ENCODE results near the gene TIPIN.
"Not testable (repeated sequence)": the region's sequence is repeated elsewhere in the genome, so short reads cannot be mapped to it uniquely, and the experiment has no call there.

The TIPIN gene

GRCh38 chr15:66362776-66363175, 6.3 kb upstream of the TIPIN start:
- peak; percentile 54 for DNase-seq (ENCODE audit: low read depth)
- TF ChIP-seq, protein P1, sequence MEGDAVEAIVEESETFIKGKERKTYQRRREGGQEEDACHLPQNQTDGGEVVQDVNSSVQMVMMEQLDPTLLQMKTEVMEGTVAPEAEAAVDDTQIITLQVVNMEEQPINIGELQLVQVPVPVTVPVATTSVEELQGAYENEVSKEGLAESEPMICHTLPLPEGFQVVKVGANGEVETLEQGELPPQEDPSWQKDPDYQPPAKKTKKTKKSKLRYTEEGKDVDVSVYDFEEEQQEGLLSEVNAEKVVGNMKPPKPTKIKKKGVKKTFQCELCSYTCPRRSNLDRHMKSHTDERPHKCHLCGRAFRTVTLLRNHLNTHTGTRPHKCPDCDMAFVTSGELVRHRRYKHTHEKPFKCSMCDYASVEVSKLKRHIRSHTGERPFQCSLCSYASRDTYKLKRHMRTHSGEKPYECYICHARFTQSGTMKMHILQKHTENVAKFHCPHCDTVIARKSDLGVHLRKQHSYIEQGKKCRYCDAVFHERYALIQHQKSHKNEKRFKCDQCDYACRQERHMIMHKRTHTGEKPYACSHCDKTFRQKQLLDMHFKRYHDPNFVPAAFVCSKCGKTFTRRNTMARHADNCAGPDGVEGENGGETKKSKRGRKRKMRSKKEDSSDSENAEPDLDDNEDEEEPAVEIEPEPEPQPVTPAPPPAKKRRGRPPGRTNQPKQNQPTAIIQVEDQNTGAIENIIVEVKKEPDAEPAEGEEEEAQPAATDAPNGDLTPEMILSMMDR (IDR thresholded peaks at IDR 0.05; ENCODE audit: insufficient read depth, low read depth, low read length, missing control alignments) = no peak
- H3K4me3 ChIP-seq (ENCODE audit: low read length) = no peak overlapping the region

GRCh38 chr15:66361745-66362460, 5.4 kb upstream of the TIPIN start:
- H3K4me3 ChIP-seq (ENCODE audit: low read length); DNase-seq (ENCODE audit: low read depth): not testable (repeated sequence)

GRCh38 chr15:66359740-66360139, 3.3 kb upstream of the TIPIN start:
- TF ChIP-seq, protein P1 (IDR thresholded peaks at IDR 0.05; ENCODE audit: insufficient read depth, low read depth, low read length, missing control alignments) = no peak
- peak; percentile 93 for DNase-seq (ENCODE audit: low read depth)
- no peak overlapping the region for H3K4me3 ChIP-seq (ENCODE audit: low read length)

- TF ChIP-seq, protein P1 (IDR thresholded peaks at IDR 0.05; ENCODE audit: insufficient read depth, low read depth, low read length, missing control alignments) = no peak
- peak overlapping the region; percentile 92 for H3K4me3 ChIP-seq (ENCODE audit: low read length)
- DNase-seq (ENCODE audit: low read depth) = no peak
These were observed 467 bp downstream of the TIPIN start for GRCh38 chr15:66356077-66356358.

DNA sequence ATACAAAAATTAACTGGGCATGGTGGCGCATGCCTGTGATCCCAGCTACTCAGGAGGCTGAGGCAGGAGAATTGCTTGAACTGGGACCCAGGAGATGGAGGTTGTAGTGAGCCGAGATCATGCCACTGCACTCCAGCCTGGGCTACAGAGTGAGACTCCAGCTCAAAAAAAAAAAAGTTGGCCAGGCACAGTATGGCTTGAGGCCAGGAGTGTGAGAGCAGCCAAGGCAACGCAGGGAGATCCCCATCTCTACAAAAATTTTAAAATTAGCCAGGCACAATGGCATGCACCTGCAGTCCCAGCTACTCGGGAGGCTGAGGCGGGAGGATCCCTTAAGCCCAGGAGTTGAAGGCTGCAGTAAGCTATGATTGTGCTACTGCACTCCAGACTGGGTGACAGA, 8.0 kb downstream of the TIPIN start:
- DNase-seq (ENCODE audit: low read depth) = not testable (repeated sequence)

DNA sequence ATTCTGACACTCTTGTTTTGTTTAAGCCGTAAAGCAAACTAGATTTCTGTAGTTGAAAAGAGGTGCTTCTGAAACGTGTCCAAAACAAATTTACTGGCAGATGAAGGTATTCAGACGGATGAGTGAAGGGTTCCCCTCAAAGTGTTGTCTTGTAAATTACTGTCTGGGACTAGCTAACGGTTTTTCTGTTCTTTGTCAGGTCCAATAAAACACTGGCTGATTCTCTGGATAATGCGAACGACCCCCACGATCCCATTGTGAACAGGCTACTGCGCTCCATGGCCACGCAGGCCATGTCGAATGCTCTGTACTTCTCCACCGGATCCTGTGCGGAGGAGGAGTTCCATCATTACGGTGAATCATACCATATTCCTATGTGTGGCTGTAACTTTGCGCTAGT, 27.7 kb downstream of the TIPIN start:
- no peak overlapping the region for H3K4me3 ChIP-seq (ENCODE audit: low read length)
- TF ChIP-seq, protein P1 (IDR thresholded peaks at IDR 0.05; ENCODE audit: insufficient read depth, low read depth, low read length, missing control alignments) = no peak
- no peak for DNase-seq (ENCODE audit: low read depth)

More for the DNA sequence above, 8.0 kb downstream of the TIPIN start:
- H3K4me3 ChIP-seq (ENCODE audit: low read length) = not testable (repeated sequence)

- no peak overlapping the region for H3K4me3 ChIP-seq (ENCODE audit: low read length)
These were observed 28.7 kb downstream of the TIPIN start for GRCh38 chr15:66327736-66328135.

DNA sequence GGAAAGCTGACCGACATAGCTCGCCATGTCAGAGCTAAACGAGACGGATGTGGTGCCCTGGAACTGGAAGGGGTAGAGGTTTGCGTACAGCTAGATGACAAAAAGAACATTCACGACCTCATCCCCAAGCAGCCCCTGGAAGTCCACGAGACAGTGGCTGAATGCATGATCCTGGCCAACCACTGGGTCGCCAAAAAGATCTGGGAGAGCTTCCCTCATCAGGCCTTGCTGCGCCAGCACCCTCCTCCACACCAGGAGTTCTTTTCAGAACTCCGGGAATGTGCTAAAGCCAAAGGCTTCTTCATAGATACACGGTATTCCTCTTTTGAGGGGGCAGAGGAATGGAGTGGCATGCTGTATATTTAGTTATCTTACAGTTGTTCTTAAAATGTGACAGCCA, 30.4 kb downstream of the TIPIN start:
- TF ChIP-seq, protein P1 (IDR thresholded peaks at IDR 0.05; ENCODE audit: insufficient read depth, low read depth, low read length, missing control alignments) = no peak

More at GRCh38 chr15:66327736-66328135, 28.7 kb downstream of the TIPIN start:
- TF ChIP-seq, protein P1 (IDR thresholded peaks at IDR 0.05; ENCODE audit: insufficient read depth, low read depth, low read length, missing control alignments) = no peak
- DNase-seq (ENCODE audit: low read depth) = no peak

More for the DNA sequence above, 30.4 kb downstream of the TIPIN start:
- H3K4me3 ChIP-seq (ENCODE audit: low read length) = no peak overlapping the region
- no peak for DNase-seq (ENCODE audit: low read depth)

All from epithelial cell of esophagus (primary cell).